ENCODE measurements around the gene TM9SF1. TPM values are rescaled to one million over a fixed set of nuclear protein-coding genes. Genes with fewer than 3 reads are reported as not detected.

TM9SF1 gene

Small RNA genes within 50 kb of the gene (small RNA-seq; reads per million reads assigned to genes)
- gene AL136295.4 (ENCODE audit: low read depth) (not detected), gene CHMP4A (ENCODE audit: low read depth) (not detected), gene IPO4 (ENCODE audit: low read depth) (not detected), gene IRF9 (ENCODE audit: low read depth) (not detected), gene MDP1 (ENCODE audit: low read depth) (not detected), gene RNA5SP383 (ENCODE audit: low read depth) (2.3 reads per million)

Data from mesenchymal stem cell (in vitro differentiated cells and primary cell).